ENCODE results near the gene SETD3. TPM values are rescaled to one million over a fixed set of nuclear protein-coding genes. Genes with fewer than 3 reads are reported as not detected.

The SETD3 gene
- total RNA-seq, 1 donor from 2014 or later: 67.4 TPM

GRCh38 chr14:99473458-99473857 lies 7.2 kb downstream of the SETD3 start:
- Mint-ChIP-seq H3K9me3 (ENCODE audit: unreplicated experiment) (no peaks in the 10 kb centered on the region), H3K27ac (ENCODE audit: unreplicated experiment) (no peak overlapping the region), H3K27me3 (ENCODE audit: unreplicated experiment) (no peaks in the 10 kb centered on the region), H3K36me3 (ENCODE audit: low read depth, unreplicated experiment) (no peaks in the 10 kb centered on the region), H3K4me3 (ENCODE audit: unreplicated experiment) (no peak overlapping the region), H3K4me1 (ENCODE audit: unreplicated experiment) (peaks cover 23% of the 10 kb centered on the region)
- TF ChIP-seq CTCF (IDR thresholded peaks at IDR 0.05; ENCODE audit: unreplicated experiment): no peak
- no peak for DNase-seq (ENCODE audit: low spot score)

DNA sequence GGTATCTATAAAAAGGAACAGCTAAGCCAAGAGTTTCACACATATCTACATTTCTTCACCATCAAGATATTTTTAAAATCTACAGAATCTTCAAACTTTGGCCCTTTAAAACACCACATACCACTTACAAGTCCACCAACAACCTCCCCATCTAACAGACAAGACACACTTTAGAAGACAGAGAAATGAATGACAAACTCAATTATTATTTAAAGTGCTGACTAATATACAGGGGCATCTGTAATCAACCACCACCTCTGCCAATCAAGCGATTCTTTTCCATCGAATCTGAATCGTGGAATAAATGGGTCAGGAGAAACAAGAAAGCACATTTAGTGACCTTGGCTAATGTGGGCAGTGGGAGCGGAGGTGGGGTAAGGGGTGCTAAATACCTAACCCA lies 7.7 kb downstream of the SETD3 start:
- H3K4me3 Mint-ChIP-seq (ENCODE audit: unreplicated experiment): no peak overlapping the region
- TF ChIP-seq CTCF (IDR thresholded peaks at IDR 0.05; ENCODE audit: unreplicated experiment): no peak
- H3K36me3 Mint-ChIP-seq (ENCODE audit: low read depth, unreplicated experiment): no peaks in the 10 kb centered on the region
- H3K4me1 Mint-ChIP-seq (ENCODE audit: unreplicated experiment): peaks cover 23% of the 10 kb centered on the region
- no peaks in the 10 kb centered on the region for H3K27me3 Mint-ChIP-seq (ENCODE audit: unreplicated experiment)
- no peaks in the 10 kb centered on the region for H3K9me3 Mint-ChIP-seq (ENCODE audit: unreplicated experiment)
- DNase-seq (ENCODE audit: low spot score): no peak
- H3K27ac Mint-ChIP-seq (ENCODE audit: unreplicated experiment): no peak overlapping the region

GRCh38 chr14:99471731-99472130 lies 8.9 kb downstream of the SETD3 start:
- DNase-seq (ENCODE audit: low spot score): no peak
- peaks cover 23% of the 10 kb centered on the region for H3K4me1 Mint-ChIP-seq (ENCODE audit: unreplicated experiment)
- no peak overlapping the region for H3K27ac Mint-ChIP-seq (ENCODE audit: unreplicated experiment)
- H3K36me3 Mint-ChIP-seq (ENCODE audit: low read depth, unreplicated experiment): no peaks in the 10 kb centered on the region
- H3K4me3 Mint-ChIP-seq (ENCODE audit: unreplicated experiment): no peak overlapping the region
- no peaks in the 10 kb centered on the region for H3K9me3 Mint-ChIP-seq (ENCODE audit: unreplicated experiment)
- H3K27me3 Mint-ChIP-seq (ENCODE audit: unreplicated experiment): peaks cover 2% of the 10 kb centered on the region
- TF ChIP-seq CTCF (IDR thresholded peaks at IDR 0.05; ENCODE audit: unreplicated experiment): no peak

- no peak for DNase-seq (ENCODE audit: low spot score)
- Mint-ChIP-seq H3K36me3 (ENCODE audit: low read depth, unreplicated experiment) (peaks cover under 1% of the 10 kb centered on the region), H3K4me3 (ENCODE audit: unreplicated experiment) (no peak overlapping the region), H3K9me3 (ENCODE audit: unreplicated experiment) (no peaks in the 10 kb centered on the region), H3K4me1 (ENCODE audit: unreplicated experiment) (peaks cover 22% of the 10 kb centered on the region), H3K27ac (ENCODE audit: unreplicated experiment) (peak overlapping the region; percentile 15), H3K27me3 (ENCODE audit: unreplicated experiment) (peaks cover 2% of the 10 kb centered on the region)
- TF ChIP-seq CTCF (IDR thresholded peaks at IDR 0.05; ENCODE audit: unreplicated experiment): no peak
Measured at GRCh38 chr14:99468836-99469592, 11.6 kb downstream of the SETD3 start.

DNA sequence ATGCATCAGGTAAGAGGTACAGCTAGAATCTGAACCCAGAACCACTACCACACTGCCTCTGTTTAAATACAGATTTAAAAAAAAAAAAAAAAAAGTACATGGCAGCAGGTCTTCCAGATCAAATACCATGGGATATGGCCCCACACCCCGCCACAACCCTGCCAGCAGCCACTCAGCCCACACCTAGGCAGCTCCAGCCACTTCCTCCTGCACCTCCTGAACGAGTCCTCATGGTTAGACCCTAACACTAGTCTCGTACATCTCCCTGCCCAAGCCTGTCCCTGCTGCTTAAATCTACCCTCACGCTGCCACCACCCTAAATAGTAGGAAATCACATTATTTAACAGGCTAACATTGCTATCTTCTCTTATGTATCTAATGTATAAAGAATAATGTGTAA lies 12.6 kb downstream of the SETD3 start:
- Mint-ChIP-seq H3K27me3 (ENCODE audit: unreplicated experiment) (peaks cover 2% of the 10 kb centered on the region), H3K27ac (ENCODE audit: unreplicated experiment) (no peak overlapping the region), H3K4me3 (ENCODE audit: unreplicated experiment) (no peak overlapping the region), H3K36me3 (ENCODE audit: low read depth, unreplicated experiment) (peaks cover 9% of the 10 kb centered on the region), H3K4me1 (ENCODE audit: unreplicated experiment) (peaks cover 22% of the 10 kb centered on the region), H3K9me3 (ENCODE audit: unreplicated experiment) (no peaks in the 10 kb centered on the region)
- TF ChIP-seq CTCF (IDR thresholded peaks at IDR 0.05; ENCODE audit: unreplicated experiment): no peak
- no peak for DNase-seq (ENCODE audit: low spot score)
